ENCODE data around the gene CAPN12. TPM values are rescaled to one million over a fixed set of nuclear protein-coding genes. Genes with fewer than 3 reads are reported as not detected.

CAPN12 gene
- total and polyA plus RNA-seq, 9 donors, result 0.22 to 8.0 (median 3.1) TPM

- Histone ChIP-seq H3K36me3 (no peaks in the 10 kb centered on the region), H3K4me1 (ENCODE audit: insufficient read depth) (no peaks in the 10 kb centered on the region), H3K27me3 (no peaks in the 10 kb centered on the region), H3K4me3 (no peak overlapping the region), H3K27ac (peak overlapping the region; percentile 8 to 71), H3K9me3 (no peaks in the 10 kb centered on the region)
- intact Hi-C loops (cut with DNase I), result no loop called here
- peak in 3 of 5 donors; percentile 28 to 47 (median 38) for DNase-seq
- 62 to 73% (median 65%) methylated on average over 13 of the region's 13 CpGs for WGBS, 3 donors
- no peak for TF ChIP-seq POLR2A (IDR thresholded peaks at IDR 0.05)
- TF ChIP-seq EP300 (IDR thresholded peaks at IDR 0.05), result no peak
Observed at GRCh38 chr19:38734426-38735256, 9.6 kb downstream of the CAPN12 start.

- Histone ChIP-seq H3K4me3 (no peak overlapping the region), H3K9me3 (no peaks in the 10 kb centered on the region), H3K36me3 (no peaks in the 10 kb centered on the region), H3K27me3 (no peaks in the 10 kb centered on the region), H3K4me1 (ENCODE audit: insufficient read depth) (peaks cover 1% of the 10 kb centered on the region), H3K27ac (peak overlapping the region in 1 of 2 donors; percentile 71)
- peak in 2 of 5 donors; percentile 23 to 31 for DNase-seq
- WGBS, 3 donors, result 55 to 64% (median 60%) methylated on average over 4 of the region's 4 CpGs
- intact Hi-C loops (cut with DNase I), result no loop called here
- no peak for TF ChIP-seq EP300 (IDR thresholded peaks at IDR 0.05)
- TF ChIP-seq CTCF (IDR thresholded peaks at IDR 0.05), result no peak
- no peak for TF ChIP-seq POLR2A (IDR thresholded peaks at IDR 0.05)
Observed at GRCh38 chr19:38734176-38734425, 10.2 kb downstream of the CAPN12 start.

- intact Hi-C loops (cut with DNase I), result no loop called here
- no peaks in the 10 kb centered on the region for H3K36me3 ChIP-seq
- peaks cover 1% of the 10 kb centered on the region for H3K4me1 ChIP-seq (ENCODE audit: insufficient read depth)
- no peaks in the 10 kb centered on the region for H3K27me3 ChIP-seq
- H3K4me3 ChIP-seq, result no peak overlapping the region
- TF ChIP-seq CTCF (IDR thresholded peaks at IDR 0.05) (no peak), EP300 (IDR thresholded peaks at IDR 0.05) (no peak), POLR2A (IDR thresholded peaks at IDR 0.05) (no peak)
- WGBS, 3 donors, result 72 to 76% (median 76%) methylated on average over 5 to 6 of the region's 6 CpGs
- peak overlapping the region in 1 of 2 donors; percentile 71 for H3K27ac ChIP-seq
- no peaks in the 10 kb centered on the region for H3K9me3 ChIP-seq
- peak in 3 of 5 donors; percentile 20 to 46 (median 42) for DNase-seq
Observed at GRCh38 chr19:38733493-38734175, 10.6 kb downstream of the CAPN12 start.

- H3K4me3 ChIP-seq, result no peak overlapping the region
- peaks cover 1% of the 10 kb centered on the region for H3K4me1 ChIP-seq (ENCODE audit: insufficient read depth)
- no peaks in the 10 kb centered on the region for H3K36me3 ChIP-seq
- no peaks in the 10 kb centered on the region for H3K9me3 ChIP-seq
- peak overlapping the region in 1 of 2 donors; percentile 71 for H3K27ac ChIP-seq
- TF ChIP-seq POLR2A (IDR thresholded peaks at IDR 0.05), result no peak
- no peak for TF ChIP-seq CTCF (IDR thresholded peaks at IDR 0.05)
- TF ChIP-seq EP300 (IDR thresholded peaks at IDR 0.05), result no peak
- 90 to 93% (median 93%) methylated on average over 1 of the region's 1 CpG for WGBS, 3 donors
- no peaks in the 10 kb centered on the region for H3K27me3 ChIP-seq
- DNase-seq, result no peak
- intact Hi-C loops (cut with DNase I), result no loop called here
Observed at GRCh38 chr19:38733241-38733492, 11.1 kb downstream of the CAPN12 start.
